Activated CD4-positive, alpha-beta T cell treated with anti-CD3 and anti-CD28 coated beads, Interleukin-2, amount 50 U/mL, for 4 hours (primary cell): ENCODE data around the gene ZBTB1.

Source experiments
- DNase-seq, 2 experiments: peaks; one replicate each; pipeline ENCODE4 v3.0.0-alpha.2; 2020

The ZBTB1 gene

DNA sequence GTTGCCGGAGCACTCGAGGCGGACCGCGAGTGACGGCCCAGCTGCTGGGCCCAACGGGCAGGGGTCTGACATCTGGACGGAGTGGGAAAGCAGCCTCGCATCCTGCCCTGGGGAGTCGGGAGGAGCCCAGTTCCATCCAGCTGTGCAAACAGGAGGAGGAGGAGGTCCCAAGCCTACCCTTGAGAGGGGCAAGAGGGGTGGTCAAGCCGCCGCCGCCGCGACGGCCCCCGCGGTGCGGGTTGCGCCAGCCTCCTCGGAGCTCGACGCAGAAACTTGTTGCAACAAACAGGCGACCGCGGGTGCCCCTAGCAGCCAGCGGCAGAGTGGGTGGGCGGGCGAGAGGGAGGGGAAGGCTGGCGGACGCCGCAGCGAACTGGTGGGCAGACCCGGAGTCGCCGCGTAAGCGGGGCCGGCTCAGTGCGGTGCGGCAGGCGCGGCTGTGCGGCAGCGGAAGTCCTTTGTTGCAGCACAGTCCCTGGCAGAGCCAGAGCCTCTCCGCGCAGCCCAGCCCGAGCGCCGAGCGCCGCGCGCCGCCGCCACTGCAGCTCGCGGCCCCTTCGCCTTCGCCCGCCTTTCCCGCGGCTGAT lies at the start of gene ZBTB1:
ZBTB1 (plus strand) TSS at position 461 of the 587 bp plus-strand sequence. CDS start 16,735 bp downstream, outside the sequence.
- peak; percentile 78 to 82 for DNase-seq

- DNase-seq: no peak
These were observed 45.0 kb upstream of the ZBTB1 start for GRCh38 chr14:64459405-64460136.

DNA sequence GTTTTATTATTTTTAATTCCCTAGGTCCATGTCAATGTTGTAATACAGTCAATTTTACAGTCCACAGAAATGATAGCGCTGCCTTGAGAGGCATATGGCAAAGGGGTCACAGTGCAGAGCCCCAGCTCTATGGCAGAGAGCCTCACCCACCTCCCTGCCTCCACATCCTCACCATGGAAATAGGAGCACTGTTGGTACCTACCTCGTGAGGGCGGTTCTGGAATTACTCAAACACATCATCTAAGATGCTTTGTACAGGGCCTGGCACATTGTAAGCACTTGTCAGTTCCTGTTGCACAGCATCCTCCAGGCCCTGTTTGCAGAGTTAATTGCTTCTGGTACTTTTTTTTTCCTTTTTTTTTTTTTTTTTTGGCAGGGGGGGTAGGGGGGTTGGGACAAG lies 43.3 kb upstream of the ZBTB1 start:
- no peak for DNase-seq

DNA sequence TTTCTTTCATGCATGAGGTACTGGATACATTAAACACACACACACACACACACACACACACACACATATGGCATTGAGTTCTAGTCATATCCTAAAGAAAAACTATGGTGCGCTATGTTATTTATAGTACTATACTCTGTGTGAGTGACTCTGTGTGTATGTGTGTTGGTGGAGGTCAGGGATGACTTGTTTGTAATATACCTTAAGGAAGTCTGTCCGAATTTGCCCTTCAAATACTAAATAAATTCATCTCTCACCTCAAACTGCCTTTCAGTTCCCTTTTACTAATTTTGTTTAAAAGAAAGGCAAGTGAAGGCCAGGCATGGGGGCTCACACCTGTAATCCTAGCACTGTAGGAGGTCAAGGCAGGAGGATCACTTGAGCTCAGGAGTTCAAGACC lies 41.4 kb upstream of the ZBTB1 start:
- DNase-seq: no peak

DNA sequence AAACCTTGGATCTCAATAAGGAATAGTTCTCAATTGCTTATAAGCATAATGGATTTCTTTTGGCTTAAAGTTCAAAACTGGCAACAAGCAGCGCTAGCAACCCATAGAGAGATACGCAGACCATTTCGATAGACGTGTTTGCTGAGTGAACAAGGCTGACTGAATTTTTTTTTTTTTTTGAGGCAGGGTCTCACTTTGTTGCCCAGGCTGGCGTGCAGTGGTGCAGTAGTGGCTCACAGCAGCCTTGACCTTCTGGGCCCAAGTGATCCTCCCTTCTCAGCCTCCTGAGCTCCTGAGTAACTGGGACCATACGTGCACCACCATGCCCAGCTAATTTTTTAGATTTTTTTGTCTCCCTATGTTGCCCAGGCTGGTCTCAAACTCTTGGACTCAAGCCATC lies 40.7 kb upstream of the ZBTB1 start:
- no peak for DNase-seq

DNA sequence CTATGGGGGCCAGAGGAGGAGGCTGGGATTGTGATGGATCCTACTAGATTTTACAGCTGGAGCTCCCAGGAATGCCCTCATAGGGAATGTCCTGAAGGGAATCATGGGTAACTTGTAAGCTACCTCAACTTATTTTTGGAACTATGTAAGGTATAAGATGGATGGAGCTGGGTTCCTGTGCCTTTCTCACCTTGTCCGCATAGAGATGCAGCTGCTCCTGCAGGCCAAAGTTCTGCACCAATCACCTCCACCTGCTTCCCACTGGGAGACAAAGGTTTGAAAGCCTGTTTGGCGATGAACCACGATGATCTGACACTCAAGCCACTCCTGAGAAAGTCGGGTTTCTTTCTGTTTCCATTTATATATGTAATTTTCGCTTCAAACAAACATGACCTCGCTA lies 39.9 kb upstream of the ZBTB1 start:
- DNase-seq: no peak

DNA sequence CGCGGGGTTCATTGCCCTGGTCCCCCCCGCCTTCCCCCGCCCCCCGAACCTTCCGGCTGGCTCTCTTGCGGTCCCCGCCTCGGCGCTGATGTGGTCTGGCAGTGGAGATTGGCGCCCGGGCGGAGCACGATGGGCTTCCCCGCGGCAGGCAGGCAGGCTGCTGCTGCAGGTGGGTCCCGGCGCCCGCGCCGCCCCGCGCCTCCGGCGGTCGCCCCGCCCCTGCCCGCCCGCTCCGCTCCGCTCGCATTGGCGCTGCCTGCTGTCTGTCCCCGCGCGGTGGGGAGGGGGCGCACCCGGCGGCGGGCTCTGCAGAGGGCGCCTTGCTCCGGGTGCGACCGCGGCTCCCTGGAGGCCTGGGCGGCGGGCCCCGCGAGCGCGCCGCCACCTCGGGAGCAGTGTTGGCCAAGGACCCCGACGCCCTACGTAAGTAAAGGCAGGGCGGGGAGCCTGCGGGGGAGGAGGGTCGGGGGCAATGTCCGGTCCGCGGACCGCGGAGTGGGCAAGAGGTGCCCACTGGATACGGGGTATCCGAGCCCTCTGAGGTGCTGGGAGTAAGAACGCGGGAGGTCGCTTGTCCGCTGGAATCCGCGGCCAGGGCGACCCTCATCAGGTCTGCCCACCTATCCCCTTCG lies 39.3 kb upstream of the ZBTB1 start, which contains the start of gene AKAP5:
AKAP5 (plus strand) TSS at position 309 of the 632 bp plus-strand sequence. CDS start 2,896 bp downstream, outside the sequence.
- peak; percentile 36 to 50 for DNase-seq

- DNase-seq: no peak
These were observed 38.6 kb upstream of the ZBTB1 start for GRCh38 chr14:64465831-64466554.

- DNase-seq: no peak
These were observed 37.5 kb upstream of the ZBTB1 start for GRCh38 chr14:64467101-64467500.

DNA sequence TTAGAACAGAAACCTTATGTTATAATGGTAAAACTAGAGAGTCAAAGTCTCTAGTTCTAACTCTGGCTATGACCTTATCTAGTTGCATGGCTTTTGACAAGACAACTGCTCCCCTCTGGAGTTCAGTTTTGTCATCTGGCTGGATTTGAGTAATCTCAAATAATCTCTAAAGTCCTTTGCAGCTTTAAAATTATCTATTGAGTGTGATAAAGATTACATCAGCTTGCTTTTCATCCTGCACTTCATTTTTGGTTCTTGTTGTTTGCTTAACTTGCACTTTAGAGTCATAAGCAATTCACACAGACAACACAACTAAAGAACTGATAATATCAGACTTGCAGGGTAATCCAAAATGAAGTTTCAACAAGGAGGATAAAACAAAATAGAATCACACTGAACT lies 37.0 kb upstream of the ZBTB1 start:
- DNase-seq: no peak

- no peak for DNase-seq
These were observed 36.1 kb upstream of the ZBTB1 start for GRCh38 chr14:64468451-64468850.

DNA sequence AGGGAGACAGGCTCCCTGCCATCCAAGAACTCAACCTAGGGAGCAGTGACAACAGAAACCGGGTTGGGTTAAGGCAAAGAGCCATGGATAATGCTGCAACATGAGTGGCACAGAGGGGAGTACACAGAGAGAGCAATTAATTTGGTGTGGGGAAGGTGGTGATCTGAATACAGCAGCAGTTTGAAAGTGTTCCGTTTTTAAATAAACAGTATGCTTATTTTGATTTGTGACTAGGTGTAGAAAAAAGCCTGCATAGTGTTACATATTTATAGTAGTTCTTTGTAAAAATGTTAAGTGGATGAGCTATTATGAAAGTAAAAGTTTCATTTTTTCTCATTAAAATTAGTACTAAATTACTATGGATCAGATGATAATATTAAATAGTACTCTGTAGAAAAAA lies 30.5 kb upstream of the ZBTB1 start:
- DNase-seq: no peak

DNA sequence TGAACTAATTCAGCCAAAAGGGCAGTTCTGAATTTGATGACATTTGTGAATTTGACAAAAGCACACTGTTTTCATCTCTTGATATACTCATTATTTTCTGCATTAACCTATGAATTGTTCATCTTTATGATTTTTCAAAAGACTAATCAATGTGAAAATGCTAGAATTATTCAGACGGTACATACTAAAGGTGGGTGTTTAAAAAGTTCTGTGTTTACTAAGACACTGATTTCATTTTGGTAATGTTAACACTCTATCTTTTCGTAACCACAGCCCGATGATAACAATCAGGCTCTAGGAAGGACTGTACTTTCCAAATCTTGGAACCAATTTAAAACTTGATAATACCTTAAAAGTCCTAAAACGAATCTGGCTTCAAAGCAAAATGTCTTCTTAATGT lies 29.9 kb upstream of the ZBTB1 start:
- DNase-seq: no peak

- DNase-seq: no peak
These were observed 28.8 kb upstream of the ZBTB1 start for GRCh38 chr14:64475585-64476273.

- DNase-seq: no peak
These were observed 28.1 kb upstream of the ZBTB1 start for GRCh38 chr14:64476438-64476837.

DNA sequence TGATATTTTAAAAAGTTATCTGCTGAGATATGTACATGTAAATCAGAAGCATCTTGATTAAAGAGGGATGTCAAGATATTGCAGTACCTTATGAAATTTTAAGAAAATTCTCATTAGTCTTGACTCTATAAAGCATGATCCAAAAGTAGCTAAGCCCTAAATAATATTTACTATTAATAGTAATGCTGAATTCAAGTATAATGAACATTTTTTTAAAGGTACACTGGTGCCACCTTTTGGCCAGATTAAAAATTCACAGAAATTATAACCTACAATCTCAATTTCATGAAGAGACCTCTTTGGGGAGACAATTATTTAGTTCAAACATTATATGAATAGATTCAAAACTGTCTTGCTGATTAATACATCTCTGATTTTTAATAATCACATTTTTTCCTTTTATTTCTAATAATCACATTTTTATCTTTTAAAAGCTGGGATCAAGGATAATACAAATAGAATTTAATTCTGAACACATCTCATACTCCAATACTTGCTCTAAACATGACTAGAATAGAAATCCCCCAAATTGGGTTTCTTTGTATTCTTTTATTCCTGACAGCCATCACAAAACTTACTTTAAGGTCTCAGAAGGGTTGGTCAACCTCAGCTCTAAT lies 25.8 kb upstream of the ZBTB1 start:
- no peak for DNase-seq

GRCh38 chr14:64488590-64489099 lies 15.9 kb upstream of the ZBTB1 start:
- no peak for DNase-seq

DNA sequence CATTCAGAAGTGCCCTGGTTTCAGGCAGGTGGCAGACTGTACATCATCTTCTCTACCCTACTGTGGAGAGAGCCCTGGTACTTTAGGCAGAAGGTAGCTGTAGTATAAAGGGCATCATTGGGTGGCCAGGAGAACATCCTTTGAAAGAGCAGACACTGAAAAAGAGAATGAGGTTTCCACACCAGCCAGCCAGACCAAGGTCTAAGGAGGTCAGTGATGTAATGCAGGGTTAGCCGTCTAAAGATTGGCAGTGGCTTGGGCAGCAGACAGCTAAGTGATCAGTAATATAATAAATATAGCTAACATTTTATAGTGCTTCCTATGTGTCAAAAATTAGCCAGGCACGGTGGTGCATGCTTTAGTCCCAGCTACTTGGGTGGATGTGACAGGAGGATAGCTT lies 12.9 kb upstream of the ZBTB1 start:
- DNase-seq: no peak

GRCh38 chr14:64493455-64493854 lies 11.1 kb upstream of the ZBTB1 start:
- no peak for DNase-seq

DNA sequence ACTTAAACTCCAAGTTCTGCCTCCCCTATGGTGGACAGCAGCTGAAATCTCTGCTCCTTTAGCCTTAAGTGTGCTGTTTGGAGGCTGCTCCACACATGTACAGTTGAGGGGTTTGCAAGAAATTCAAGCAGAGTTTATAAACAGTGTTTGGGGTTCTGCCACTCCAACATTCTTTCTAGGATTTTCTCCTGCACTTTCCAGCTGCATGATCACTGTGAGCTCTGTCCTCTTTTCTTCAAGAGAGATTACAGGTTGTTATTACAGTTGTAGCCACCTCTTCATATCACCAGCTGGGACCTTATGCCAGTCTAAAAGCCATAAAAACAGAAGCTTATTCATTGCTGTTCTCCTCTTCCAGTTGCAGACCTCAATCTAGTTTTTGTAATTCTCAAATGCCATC lies 9.3 kb upstream of the ZBTB1 start:
- DNase-seq: no peak

- no peak for DNase-seq
These were observed 7.8 kb upstream of the ZBTB1 start for GRCh38 chr14:64496764-64497163.

DNA sequence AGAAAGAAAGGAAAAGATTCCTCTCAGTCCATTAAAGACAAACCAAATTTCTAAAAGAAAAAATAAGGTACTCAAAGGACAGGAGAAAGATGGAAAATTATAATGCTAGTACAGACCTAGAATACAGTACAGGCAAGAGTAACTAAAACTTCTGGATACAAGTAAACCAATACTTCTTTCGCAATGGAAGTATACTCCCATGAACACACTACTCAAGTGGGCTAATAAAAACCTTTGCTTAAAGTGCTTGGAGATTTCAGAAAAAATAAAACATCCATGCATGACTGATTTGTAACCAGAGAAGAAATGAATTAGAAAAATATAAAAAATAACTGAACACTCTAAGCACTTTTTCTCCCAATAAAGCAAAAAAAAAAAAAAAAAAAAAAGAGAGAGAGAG lies 4.5 kb upstream of the ZBTB1 start:
- DNase-seq: no peak
